ENCODE data around the gene COBLL1.

Gene COBLL1

GRCh38 chr2:164675027-164675426 is 166.6 kb downstream of the COBLL1 start:
- no peak overlapping the region for H3K4me3 ChIP-seq (ENCODE audit: low read depth, low read length)
- TF ChIP-seq CTCF (IDR thresholded peaks at IDR 0.05; ENCODE audit: low read depth, low read length) = no peak
- no peak for DNase-seq (ENCODE audit: low read depth, low spot score)
- in situ Hi-C loops (cut with HindIII; ENCODE audit: low sequenced_read_pairs) = no loop called here

- DNase-seq (ENCODE audit: low read depth, low spot score) = no peak
- in situ Hi-C loops (cut with HindIII; ENCODE audit: low sequenced_read_pairs) = no loop called here
- no peak for TF ChIP-seq CTCF (IDR thresholded peaks at IDR 0.05; ENCODE audit: low read depth, low read length)
- no peak overlapping the region for H3K4me3 ChIP-seq (ENCODE audit: low read depth, low read length)
These were observed 169.8 kb downstream of the COBLL1 start for GRCh38 chr2:164671664-164672396.

GRCh38 chr2:164669291-164669690 is 172.3 kb downstream of the COBLL1 start:
- in situ Hi-C loops (cut with HindIII; ENCODE audit: low sequenced_read_pairs) = no loop called here
- DNase-seq (ENCODE audit: low read depth, low spot score) = no peak
- TF ChIP-seq CTCF (IDR thresholded peaks at IDR 0.05; ENCODE audit: low read depth, low read length) = no peak
- H3K4me3 ChIP-seq (ENCODE audit: low read depth, low read length) = no peak overlapping the region

- in situ Hi-C loops (cut with HindIII; ENCODE audit: low sequenced_read_pairs) = no loop called here
- peak; percentile 7 for DNase-seq (ENCODE audit: low read depth, low spot score)
- H3K4me3 ChIP-seq (ENCODE audit: low read depth, low read length) = no peak overlapping the region
- TF ChIP-seq CTCF (IDR thresholded peaks at IDR 0.05; ENCODE audit: low read depth, low read length) = no peak
These were observed 174.1 kb downstream of the COBLL1 start for GRCh38 chr2:164667566-164667965.

- H3K4me3 ChIP-seq (ENCODE audit: low read depth, low read length) = no peak overlapping the region
- in situ Hi-C loops (cut with HindIII; ENCODE audit: low sequenced_read_pairs) = no loop called here
- no peak for TF ChIP-seq CTCF (IDR thresholded peaks at IDR 0.05; ENCODE audit: low read depth, low read length)
- DNase-seq (ENCODE audit: low read depth, low spot score) = no peak
These were observed 177.6 kb downstream of the COBLL1 start for GRCh38 chr2:164664070-164664469.

GRCh38 chr2:164662868-164663631 is 178.6 kb downstream of the COBLL1 start:
- H3K4me3 ChIP-seq (ENCODE audit: low read depth, low read length) = no peak overlapping the region
- in situ Hi-C loops (cut with HindIII; ENCODE audit: low sequenced_read_pairs) = no loop called here
- no peak for TF ChIP-seq CTCF (IDR thresholded peaks at IDR 0.05; ENCODE audit: low read depth, low read length)
- DNase-seq (ENCODE audit: low read depth, low spot score) = no peak
